DMS153 treated with DMSO at 0.1 percent for 48 hours (cell line): ENCODE measurements around the gene TAS2R20.

Experiments
- DNase-seq: peaks from one replicate; lab custom pipeline; 2025; ENCODE audit not compliant: unreplicated experiment; lab: John Stamatoyannopoulos, UW

The TAS2R20 gene

DNA sequence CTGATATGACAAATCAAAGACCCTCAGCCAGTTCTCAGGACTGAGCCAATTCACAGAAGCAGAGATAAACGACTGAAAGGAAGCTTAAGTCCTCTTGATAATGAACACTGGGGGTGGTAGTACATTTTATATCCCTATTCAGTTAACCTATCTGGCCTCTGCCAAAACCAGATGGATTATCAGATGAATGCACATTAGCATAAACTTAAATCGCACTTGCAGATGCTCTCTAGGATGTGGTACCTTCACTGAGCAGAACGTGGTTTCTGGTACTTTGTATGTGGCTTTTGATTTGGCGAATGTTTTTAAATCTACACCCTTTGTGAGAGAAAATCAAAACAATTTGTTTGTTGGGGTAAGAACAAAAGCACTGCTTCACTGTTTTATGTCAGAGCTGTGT lies 37.9 kb downstream of the TAS2R20 start:
- DNase-seq, result no peak

GRCh38 chr12:10959804-10960203 lies 38.3 kb downstream of the TAS2R20 start:
- no peak for DNase-seq

DNA sequence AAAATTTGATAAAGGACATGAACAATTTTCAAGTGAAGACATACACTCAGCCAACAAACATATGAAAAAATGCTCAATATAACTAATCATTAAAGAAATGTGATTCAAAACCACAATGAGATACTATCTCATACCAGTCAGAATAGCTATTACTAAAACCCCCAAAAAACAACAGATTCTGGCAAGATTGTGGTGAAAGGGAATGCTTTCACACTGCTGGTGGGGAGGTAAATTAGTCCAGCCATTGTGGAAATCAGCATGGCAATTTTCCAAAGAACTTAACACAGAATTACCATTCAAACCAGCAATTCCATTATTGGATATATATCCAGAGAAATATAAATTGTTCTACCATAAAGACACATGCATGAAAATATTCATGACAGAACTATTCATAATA lies 40.4 kb downstream of the TAS2R20 start:
- no peak for DNase-seq

- no peak for DNase-seq
These were observed 42.0 kb downstream of the TAS2R20 start for GRCh38 chr12:10956085-10956484.

DNA sequence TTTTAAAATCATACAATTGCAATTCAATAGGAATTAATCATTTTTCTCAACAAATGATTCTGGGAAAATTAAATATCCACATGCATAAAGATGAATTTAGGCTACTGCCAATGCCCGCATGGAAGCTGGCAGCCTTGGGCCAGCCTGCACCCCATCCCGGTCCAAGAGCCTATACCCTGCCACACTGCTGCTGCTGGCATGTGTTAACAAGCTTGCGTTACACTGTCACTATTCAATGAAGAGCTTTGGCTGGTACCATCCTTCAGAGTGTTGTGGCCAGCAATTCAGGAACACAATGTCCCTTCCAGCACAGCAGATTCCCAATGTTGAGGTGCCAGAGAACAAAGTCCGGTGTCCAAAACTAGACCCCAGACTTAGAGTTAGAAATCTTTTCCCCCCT lies 45.5 kb downstream of the TAS2R20 start:
- no peak for DNase-seq
